ENCODE measurements around the gene HSD17B10. TPM values are rescaled to one million over a fixed set of nuclear protein-coding genes. Genes with fewer than 3 reads are reported as not detected.

HSD17B10 gene
- total and polyA plus RNA-seq, 2 of the 13 experiments (the other 11 are each of a cell fraction or from before 2014, with no cell fraction given): 68.7 to 84.7 TPM

- TF ChIP-seq, protein P1, sequence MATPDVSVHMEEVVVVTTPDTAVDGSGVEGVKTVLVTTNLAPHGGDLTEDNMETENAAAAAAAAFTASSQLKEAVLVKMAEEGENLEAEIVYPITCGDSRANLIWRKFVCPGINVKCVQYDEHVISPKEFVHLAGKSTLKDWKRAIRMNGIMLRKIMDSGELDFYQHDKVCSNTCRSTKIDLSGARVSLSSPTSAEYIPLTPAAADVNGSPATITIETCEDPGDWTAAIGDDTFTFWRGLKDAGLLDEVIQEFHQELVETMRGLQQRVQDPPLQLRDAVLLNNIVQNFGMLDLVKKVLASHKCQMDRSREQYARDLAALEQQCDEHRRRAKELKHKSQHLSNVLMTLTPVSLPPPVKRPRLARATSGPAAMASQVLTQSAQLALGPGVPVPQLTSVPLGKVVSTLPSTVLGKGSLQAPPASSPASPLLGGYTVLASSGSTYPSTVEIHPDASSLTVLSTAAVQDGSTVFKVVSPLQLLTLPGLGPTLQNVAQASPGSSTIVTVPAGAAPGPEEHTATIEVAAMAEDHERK (CRISPR knock-in tag; IDR thresholded peaks at IDR 0.05; ENCODE audit: low read depth): peak; percentile 64
These were observed at the start of gene HSD17B10 (continued) for GRCh38 chrX:53433651-53434639.

GRCh38 chrX:53483416-53483815 lies 49.2 kb upstream of the HSD17B10 start:
- Histone ChIP-seq H3K9me3 (ENCODE audit: low read length) (no peaks in the 10 kb centered on the region), H3K4me1 (ENCODE audit: insufficient read depth, low read length) (no peaks in the 10 kb centered on the region), H3K79me2 (ENCODE audit: insufficient read depth, low read length) (no peaks in the 10 kb centered on the region), H2AFZ (ENCODE audit: low read length) (no peak overlapping the region), H4K20me1 (ENCODE audit: insufficient read depth, low read length) (no peaks in the 10 kb centered on the region), H3K27me3 (ENCODE audit: control insufficient read depth in 1 of 2, insufficient read depth in 2 of 2, low read length in 2 of 2) (no peaks in the 10 kb centered on the region), H3K4me2 (ENCODE audit: low read depth, low read length) (no peak overlapping the region), H3K27ac (ENCODE audit: extremely low read length, insufficient read depth, low read length) (no peak overlapping the region), H3K4me3 (replicated peaks in 1 of 3; ENCODE audit: insufficient read depth in 1 of 3, low read depth in 2 of 3, low read length in 3 of 3) (no peak overlapping the region), H3K36me3 (replicated peaks in 1 of 2; ENCODE audit: control insufficient read depth in 1 of 2, insufficient read depth in 2 of 2, low read length in 2 of 2) (no peaks in the 10 kb centered on the region), H3K9ac (ENCODE audit: insufficient read depth, low read depth, low read length) (no peak overlapping the region)
- DNase-seq (ENCODE audit: low spot score): no peak
- ATAC-seq: no peak
- TF ChIP-seq NFE2L1 (CRISPR knock-in tag; IDR thresholded peaks at IDR 0.05; ENCODE audit: borderline replicate concordance) (no peak), PHF21A (CRISPR knock-in tag; IDR thresholded peaks at IDR 0.05) (no peak), FOXP4 (CRISPR knock-in tag; IDR thresholded peaks at IDR 0.05) (no peak)
- POLR2A ChIA-PET: no interaction called here
- in situ Hi-C loops (cut with HindIII; ENCODE audit: extremely low pct_ligation_motif_present, low pct_unique_long_range_greater_than_20kb): loop anchor here (10.0 kb wide), 1 partner anchor 169 kb away; no protein-coding TSS in a partner anchor
- WGBS (ENCODE audit: low lambda C conversion rate): 0% methylated on average over 2 of the region's 2 CpGs
- no peak for FAIRE-seq
- CTCF ChIA-PET (ENCODE audit: low intra/inter-chr PET ratio, low total read pairs): no interaction called here
- BruUV-seq (replicated peaks): no TSS peak
- intact Hi-C loops (cut with micrococcal nuclease; ENCODE audit: unreplicated experiment): no loop called here

Measured in HepG2 (cell line).